K562 (cell line): ENCODE results near the gene SORCS2. TPM values are rescaled to one million over a fixed set of nuclear protein-coding genes. Genes with fewer than 3 reads are reported as not detected.

Source experiments
- ATAC-seq: fragments of 200-7000 bp; cut with Tn5 transposase; 3 replicates; pipeline ENCODE4 v1.9.1; 2020; ENCODE audit warnings: moderate library complexity
- BruUV-seq: library from RNA; stranded (reverse); fragments of 400-500 nt; replicated peaks from 2 replicates; lab custom pipeline; 2021; lab: Mats Ljungman, UMichigan
- CTCF ChIA-PET: fragments of 300-600 bp; formaldehyde crosslinking; extraction: SDS; loops from one replicate; lab custom pipeline; 2021; ENCODE audit warnings: low intra/inter-chr PET ratio; lab: Yijun Ruan, JAX
- POLR2A ChIA-PET: fragments of 300-600, 350-650 bp; sonication (Branson Sonifier 250); formaldehyde crosslinking; extraction: SDS; loops from one replicate; lab custom pipeline; 2021; ENCODE audit warnings: antibody characterized with exemption, inconsistent platforms; lab: Yijun Ruan, JAX
- DNase-seq, 4 experiments: peaks; one replicate each; pipeline versions ENCODE4 v3.0.0 to v3.0.0-alpha.2; 2011 to 2018; ENCODE audit warnings: low spot score in 3 of 4, mixed read lengths in 3 of 4; ENCODE audit errors: extremely low read depth in 1 of 4
- FAIRE-seq: peaks from 2 replicates; lab custom pipeline; 2011; peaks lifted over from hg19 to GRCh38; lab: Jason Lieb, UNC
- H2AFZ ChIP-seq: 2 replicates; pipeline ENCODE4 v1.6.0; 2011; ENCODE audit warnings: low read depth, low read length, control low read depth, inconsistent platforms
- H3K27ac ChIP-seq: fragments of 200-600 bp; 3 replicates; pipeline ENCODE4 v1.8.0; 2011; ENCODE audit warnings: low read depth, mild to moderate bottlenecking, control low read depth, inconsistent platforms, low read length, moderate library complexity, mixed read lengths; ENCODE audit errors: extremely low read depth
- H3K27me3 ChIP-seq, 2 experiments: fragments of 300-600 bp in 1 of 2; 2 replicates in 1 of 2; 3 replicates in 1 of 2; pipeline versions ENCODE4 v1.6.0 to v1.8.0; 2011; ENCODE audit warnings: inconsistent platforms in 2 of 2, low read length in 2 of 2, mild to moderate bottlenecking in 1 of 2, mixed read lengths in 1 of 2, moderate library complexity in 1 of 2; ENCODE audit not compliant: control insufficient read depth in 2 of 2, insufficient read depth in 2 of 2
- H3K36me3 ChIP-seq: fragments of 300-600 bp; 3 replicates; pipeline ENCODE4 v1.8.0; 2011; ENCODE audit warnings: mild to moderate bottlenecking, low read length, inconsistent platforms; ENCODE audit not compliant: control insufficient read depth, insufficient read depth
- H3K4me1 ChIP-seq, 2 experiments: fragments of 200-600 bp in 1 of 2; replicated peaks in 1 of 2; 2 replicates in 1 of 2; 3 replicates in 1 of 2; pipeline versions ENCODE4 v1.5.1 to v1.8.0; 2011; ENCODE audit warnings: inconsistent platforms in 2 of 2, low read length in 2 of 2, mild to moderate bottlenecking in 1 of 2, mixed read lengths in 1 of 2, moderate library complexity in 1 of 2; ENCODE audit not compliant: control insufficient read depth in 2 of 2, insufficient read depth in 2 of 2
- H3K4me2 ChIP-seq: 2 replicates; pipeline ENCODE4 v1.6.1; 2011; ENCODE audit warnings: low read length, control low read depth, inconsistent platforms, mixed read lengths; ENCODE audit not compliant: insufficient read depth
- H3K4me3 ChIP-seq: fragments of 200-600 bp; sonication (generic), shearing (Covaris generic); 2 replicates; pipeline ENCODE4 v1.5.1; 2016; ENCODE audit warnings: control low read depth, inconsistent platforms
- H3K79me2 ChIP-seq: fragments of 200-600 bp; 3 replicates; pipeline ENCODE4 v1.8.0; 2011; ENCODE audit warnings: low read length, inconsistent platforms; ENCODE audit not compliant: control insufficient read depth, insufficient read depth
- H3K9ac ChIP-seq, 2 experiments: 2 replicates each; pipeline versions ENCODE4 v1.6.0 to v1.6.1; 2011; ENCODE audit warnings: low read depth in 2 of 2, low read length in 2 of 2, control low read depth in 1 of 2, inconsistent platforms in 1 of 2, mild to moderate bottlenecking in 1 of 2, mixed read lengths in 1 of 2; ENCODE audit not compliant: insufficient read depth in 1 of 2
- H3K9me1 ChIP-seq: one replicate; pipeline ENCODE4 v1.6.0; 2011; ENCODE audit warnings: inconsistent platforms, mild to moderate bottlenecking, low read length, moderate library complexity; ENCODE audit not compliant: control insufficient read depth, insufficient read depth
- H3K9me3 ChIP-seq: replicated peaks from 2 replicates; pipeline ENCODE4 v1.5.1; 2011; ENCODE audit warnings: low read depth, low read length, inconsistent platforms; ENCODE audit not compliant: control insufficient read depth, insufficient read depth
- H4K20me1 ChIP-seq: replicated peaks from 2 replicates; pipeline ENCODE4 v1.6.1; 2011; ENCODE audit warnings: low read length, inconsistent platforms, mixed read lengths; ENCODE audit not compliant: control insufficient read depth, insufficient read depth
- CC2D1A ChIP-seq: fragments of 450-650 bp; IDR thresholded peaks from 2 replicates; pipeline ENCODE4 v1.6.1; 2017; ENCODE audit warnings: mild to moderate bottlenecking
- ILK ChIP-seq: fragments of 450-650 bp; IDR thresholded peaks from 2 replicates; pipeline ENCODE4 v1.6.1; 2016; ENCODE audit warnings: missing genetic modification characterization, low read depth, mild to moderate bottlenecking, missing compliant biosample characterization, moderate library complexity, borderline replicate concordance
- MTF1 ChIP-seq: fragments of 250-450 bp; sonication (Bioruptor Pico); IDR thresholded peaks from 2 replicates; pipeline ENCODE4 v1.9.0; 2021; ENCODE audit warnings: moderate library complexity, mild to moderate bottlenecking, inconsistent platforms, borderline replicate concordance
- STAT6 ChIP-seq: sonication (generic); formaldehyde crosslinking; IDR thresholded peaks from 2 replicates; pipeline ENCODE4 v1.8.1; 2023; ENCODE audit warnings: mild to moderate bottlenecking, missing genetic modification reagents
- ZNF197 ChIP-seq: fragments of 200-800 bp; sonication (Bioruptor generic); IDR thresholded peaks from 2 replicates; pipeline ENCODE4 v1.6.1; 2016; ENCODE audit warnings: low read depth, missing genetic modification characterization, missing compliant biosample characterization
- WGBS: fragments of 100-300 bp; shearing (Covaris generic); methylation state at CpG from one replicate; pipeline ENCODE4 v1.1.6; 2016; ENCODE audit warnings: low coverage, mixed read lengths; ENCODE audit not compliant: insufficient coverage; ENCODE audit errors: missing lambda C conversion rate; 5-methylcytosine and 5-hydroxymethylcytosine counted together
- in situ Hi-C: fragments of 300-500 bp; cut with MboI; formaldehyde crosslinking; loops from 4 replicates; pipeline ENCODE4 v1.15.0; 2018; ENCODE audit warnings: inconsistent platforms, mixed read lengths
- intact Hi-C: fragments of 100-400 bp; cut with micrococcal nuclease; formaldehyde crosslinking; loops from 2 replicates; pipeline ENCODE4 v1.14.2; 2022
- polyA plus RNA-seq, 8 experiments: library from polyadenylated mRNA; depleted of rRNA in 4 of 8; stranded (reverse) in 5 of 8; unstranded in 3 of 8; fragments of >200 nt; fragmentation: Nextera tagmentation in 2 of 8; fragmentation: Illumina TruSeq in 1 of 8; extraction: Ambion mirVana in 2 of 8; extraction: Trizol in 1 of 8; gene quantifications; 2 replicates each; pipeline versions ENCODE4 v1.2.1 to v1.2.3, GENCODE V29; 2011 to 2014; ENCODE audit warnings: inconsistent platforms in 1 of 8, missing spikeins in 1 of 8
- total RNA-seq, 7 experiments: library from RNA; depleted of rRNA in 6 of 7; stranded (reverse); fragments of >200 nt in 6 of 7; fragmentation: Illumina TruSeq in 2 of 7; extraction: Trizol in 2 of 7; gene quantifications; 2 replicates each; pipeline versions ENCODE4 v1.2.1 to v1.2.3, GENCODE V29; 2011 to 2021; ENCODE audit warnings: low replicate concordance in 1 of 7
- TF ChIP-seq, protein P1 (sequence below): fragments of 250-450 bp; sonication (Bioruptor Pico); IDR thresholded peaks from 2 replicates; pipeline ENCODE4 v1.8.0; 2022; ENCODE audit warnings: inconsistent platforms

Gene SORCS2
- total and polyA plus RNA-seq, 9 of the 15 experiments (the other 6 are each of a cell fraction or from before 2014, with no cell fraction given) = not detected

DNA sequence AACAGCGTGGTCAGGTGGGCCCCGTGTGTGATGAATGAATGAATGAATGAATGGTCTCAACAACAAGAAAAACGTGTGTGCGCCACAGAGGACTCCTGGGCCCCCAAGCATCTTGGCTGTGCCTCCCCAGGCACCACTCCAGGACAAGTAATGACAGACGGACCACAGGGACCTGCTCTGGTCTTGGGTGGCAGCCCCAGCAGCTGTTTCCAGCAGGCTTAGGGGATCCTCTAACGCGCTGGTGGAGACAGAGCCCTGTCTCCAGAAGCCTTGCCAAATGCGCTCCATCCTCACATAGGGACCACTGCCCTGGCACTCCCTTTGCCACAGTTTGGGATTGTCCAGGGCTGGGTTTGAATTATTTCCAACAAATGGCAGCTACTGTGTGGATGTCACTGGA is 203.3 kb downstream of the SORCS2 start (continued):
- TF ChIP-seq ILK = no peak
- TF ChIP-seq, all 486 proteins: peak for 0

DNA sequence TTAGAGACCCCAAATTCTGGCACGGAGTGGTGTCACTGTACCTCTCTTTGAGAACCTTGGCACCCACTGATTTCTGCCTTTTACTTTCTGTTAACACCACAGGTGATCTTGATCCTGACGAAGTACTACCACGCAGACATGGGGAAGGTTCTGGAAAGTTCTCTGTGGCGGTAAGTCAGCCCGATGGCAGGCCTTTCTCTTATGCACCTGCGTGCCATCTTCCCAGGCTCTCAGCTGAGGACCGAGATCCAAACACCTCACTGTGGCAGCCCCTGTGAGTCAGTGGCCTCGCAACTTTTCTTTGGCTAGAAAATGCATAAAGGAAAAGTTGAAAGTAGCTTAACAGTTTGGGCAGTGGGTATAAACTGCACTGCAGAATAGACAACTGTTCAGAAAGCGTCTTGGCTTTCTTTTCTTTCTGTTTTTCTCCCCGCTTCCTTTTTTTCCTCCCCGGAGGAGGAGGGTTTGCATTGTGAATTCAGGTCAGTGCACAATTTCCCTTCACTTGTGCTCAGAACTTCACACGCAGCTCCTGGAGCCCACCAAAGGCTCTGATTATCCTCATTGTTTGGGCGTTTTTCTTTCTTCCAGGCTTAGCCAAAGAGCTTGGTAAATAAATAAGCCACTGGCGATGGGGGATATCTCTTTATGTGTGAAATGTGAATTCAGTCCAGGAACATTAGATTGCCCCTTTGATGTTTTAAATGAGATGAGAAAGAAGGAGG is 204.0 kb downstream of the SORCS2 start:
- in situ Hi-C loops = no loop called here
- H3K4me3 ChIP-seq = no peak overlapping the region

More for the DNA sequence above, 204.0 kb downstream of the SORCS2 start:
- intact Hi-C loops = no loop called here
- no peak for FAIRE-seq
- H3K36me3 ChIP-seq = no peaks in the 10 kb centered on the region
- no peak for DNase-seq
- no peaks in the 10 kb centered on the region for H3K9me3 ChIP-seq
- no peak overlapping the region for H3K9ac ChIP-seq
- H3K27me3 ChIP-seq = peaks cover 12 to 58% of the 10 kb centered on the region in 2 experiments; a peak in 4 of 5 replicates
- ChIA-PET CTCF (no interaction called here), POLR2A (no interaction called here)
- no peak overlapping the region for H2AFZ ChIP-seq
- no peak for TF ChIP-seq STAT6 (CRISPR knock-in tag)
- no peak for TF ChIP-seq CC2D1A
- no peak for TF ChIP-seq MTF1
- no peak for TF ChIP-seq ZNF197 (CRISPR knock-in tag)
- TF ChIP-seq, protein P1, sequence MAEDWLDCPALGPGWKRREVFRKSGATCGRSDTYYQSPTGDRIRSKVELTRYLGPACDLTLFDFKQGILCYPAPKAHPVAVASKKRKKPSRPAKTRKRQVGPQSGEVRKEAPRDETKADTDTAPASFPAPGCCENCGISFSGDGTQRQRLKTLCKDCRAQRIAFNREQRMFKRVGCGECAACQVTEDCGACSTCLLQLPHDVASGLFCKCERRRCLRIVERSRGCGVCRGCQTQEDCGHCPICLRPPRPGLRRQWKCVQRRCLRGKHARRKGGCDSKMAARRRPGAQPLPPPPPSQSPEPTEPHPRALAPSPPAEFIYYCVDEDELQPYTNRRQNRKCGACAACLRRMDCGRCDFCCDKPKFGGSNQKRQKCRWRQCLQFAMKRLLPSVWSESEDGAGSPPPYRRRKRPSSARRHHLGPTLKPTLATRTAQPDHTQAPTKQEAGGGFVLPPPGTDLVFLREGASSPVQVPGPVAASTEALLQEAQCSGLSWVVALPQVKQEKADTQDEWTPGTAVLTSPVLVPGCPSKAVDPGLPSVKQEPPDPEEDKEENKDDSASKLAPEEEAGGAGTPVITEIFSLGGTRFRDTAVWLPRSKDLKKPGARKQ (CRISPR knock-in tag) = no peak
- no TSS peak for BruUV-seq
- peaks cover 2% of the 10 kb centered on the region for H3K9me1 ChIP-seq
- 1% methylated on average over 14 of the region's 14 CpGs for WGBS
- H3K4me1 ChIP-seq = no peaks in the 10 kb centered on the region; a peak in 1 of 5 replicates
- peaks cover 12% of the 10 kb centered on the region for H4K20me1 ChIP-seq
- no peaks in the 10 kb centered on the region for H3K79me2 ChIP-seq
- no peak overlapping the region for H3K27ac ChIP-seq
- no peak overlapping the region for H3K4me2 ChIP-seq
- no peak for ATAC-seq
